GM19193 (cell line): ENCODE measurements around the gene PTGER4.

ENCODE experiments used
- POLR2A ChIP-seq: IDR thresholded peaks from 4 replicates; pipeline ENCODE4 v1.6.1; 2011; ENCODE audit not compliant: insufficient read depth, insufficient read length; ENCODE audit errors: extremely low read depth

Gene PTGER4

DNA sequence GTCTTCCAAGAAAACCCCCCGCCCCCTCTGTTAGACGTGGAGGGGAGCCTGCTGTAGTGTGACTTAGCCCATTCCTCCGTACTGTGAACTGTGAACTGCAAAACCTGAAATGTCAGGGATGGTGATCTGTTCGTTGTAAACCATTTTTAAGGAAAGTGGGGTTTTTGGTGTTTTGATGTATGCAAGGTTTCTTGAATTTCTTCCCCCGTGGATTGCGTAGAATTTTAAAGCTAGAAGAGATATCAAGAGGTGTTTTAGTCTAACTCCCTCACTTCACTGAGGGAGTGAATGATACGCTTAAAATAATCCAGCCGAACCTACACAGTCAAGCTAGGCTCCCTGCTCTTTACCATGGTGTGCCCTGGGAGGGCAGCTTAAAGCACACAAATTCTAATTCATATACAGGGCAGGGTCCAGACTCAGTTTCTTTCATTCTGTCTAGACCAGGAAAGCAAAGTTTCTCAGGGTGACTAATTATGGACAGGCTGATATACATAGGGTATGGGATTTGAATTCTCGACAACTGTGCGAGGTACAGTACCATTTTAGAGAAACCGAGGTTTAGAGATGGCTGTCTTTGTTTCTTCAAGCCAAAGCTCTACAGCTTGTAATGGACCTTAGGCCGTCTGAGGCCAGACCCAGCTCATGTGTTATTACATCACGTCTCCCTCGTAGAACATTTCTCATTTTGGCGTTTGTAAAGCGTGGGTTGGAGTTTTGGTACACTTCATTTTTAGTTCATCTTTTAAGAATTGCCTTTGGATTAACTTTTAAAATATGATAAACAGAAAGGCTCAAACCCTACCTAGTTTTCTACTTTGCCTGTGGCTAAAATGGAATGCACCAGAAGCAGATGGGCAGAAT, 2.7 kb downstream of the PTGER4 start:
- no peak for TF ChIP-seq POLR2A

DNA sequence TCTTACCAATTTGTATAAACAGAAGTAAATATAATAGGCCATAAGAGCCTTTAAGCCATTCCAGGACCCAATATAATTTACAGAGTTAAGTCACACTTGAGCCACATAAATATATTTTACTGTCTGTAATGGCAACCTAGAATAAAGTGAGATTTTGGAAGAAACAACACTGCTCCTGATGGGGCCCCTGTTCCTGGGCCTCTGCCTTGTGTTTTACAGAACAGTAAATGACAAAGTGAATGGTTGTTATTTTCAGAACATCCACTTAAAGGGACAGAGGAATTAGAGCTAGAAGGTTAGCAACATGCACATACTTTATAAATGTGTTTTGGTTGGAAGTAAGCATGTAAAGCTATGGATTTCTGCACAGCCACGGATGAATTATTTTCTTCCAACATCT, 3.6 kb downstream of the PTGER4 start:
- TF ChIP-seq POLR2A: no peak

DNA sequence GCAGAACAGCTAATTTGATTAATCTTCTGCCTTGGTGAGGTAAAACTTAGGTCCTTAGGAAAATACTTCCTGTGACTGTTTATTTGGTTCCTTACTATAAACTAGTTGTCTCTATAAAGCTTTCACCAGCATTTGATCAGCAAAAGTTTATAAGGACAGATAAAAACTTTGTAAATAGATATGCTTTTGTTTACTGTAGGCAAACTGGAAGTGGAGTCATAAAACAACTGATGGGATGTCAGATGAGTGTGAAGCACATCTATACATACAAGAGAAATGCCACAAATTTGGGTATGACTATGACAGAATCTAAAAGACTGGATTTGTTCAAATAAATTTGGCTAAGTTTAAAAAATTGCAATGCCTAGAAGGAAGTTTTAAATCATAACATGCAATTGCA, 5.5 kb downstream of the PTGER4 start:
- no peak for TF ChIP-seq POLR2A

DNA sequence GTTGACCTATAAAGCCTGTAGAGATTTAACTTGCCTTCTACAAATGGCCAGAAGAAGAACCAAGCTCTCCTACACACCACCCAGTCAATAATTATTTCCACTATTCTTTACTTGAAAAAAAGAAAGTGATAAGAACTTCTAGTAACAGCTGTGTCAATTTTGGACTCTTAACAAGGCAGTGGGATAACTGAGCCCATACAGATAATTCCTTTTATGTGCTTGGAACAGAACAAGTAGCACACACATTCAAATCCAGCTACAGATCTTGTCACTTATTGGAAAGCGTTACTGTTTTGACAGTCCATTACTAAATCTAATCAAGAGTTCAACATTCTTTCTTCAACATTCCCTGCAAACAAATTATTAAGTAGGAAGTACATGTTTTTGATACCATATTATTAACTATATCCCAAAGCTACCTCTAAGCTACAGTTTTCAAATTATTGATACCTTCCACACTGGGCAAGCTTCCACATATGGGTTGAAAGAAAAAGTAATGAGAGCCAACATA, 6.3 kb downstream of the PTGER4 start:
- no peak for TF ChIP-seq POLR2A

DNA sequence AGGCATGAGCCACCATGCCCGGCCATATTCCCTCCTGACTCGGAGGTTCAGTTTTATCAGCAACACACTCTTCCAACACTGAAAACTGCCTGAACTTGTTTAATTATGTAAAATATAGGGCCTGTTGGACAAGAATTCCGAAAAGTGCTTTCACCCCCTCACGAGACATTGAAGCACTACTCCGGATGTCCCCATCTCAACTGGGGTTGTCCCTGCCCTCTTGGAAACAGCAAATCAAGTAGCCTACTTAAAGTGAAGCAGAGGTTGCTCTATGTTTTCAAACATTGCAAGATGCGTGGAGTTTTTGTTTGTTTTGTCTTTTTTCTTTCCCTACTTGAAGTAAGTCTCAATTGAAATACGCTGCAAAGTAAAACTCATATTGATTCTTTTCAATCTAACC, 7.6 kb downstream of the PTGER4 start:
- no peak for TF ChIP-seq POLR2A

DNA sequence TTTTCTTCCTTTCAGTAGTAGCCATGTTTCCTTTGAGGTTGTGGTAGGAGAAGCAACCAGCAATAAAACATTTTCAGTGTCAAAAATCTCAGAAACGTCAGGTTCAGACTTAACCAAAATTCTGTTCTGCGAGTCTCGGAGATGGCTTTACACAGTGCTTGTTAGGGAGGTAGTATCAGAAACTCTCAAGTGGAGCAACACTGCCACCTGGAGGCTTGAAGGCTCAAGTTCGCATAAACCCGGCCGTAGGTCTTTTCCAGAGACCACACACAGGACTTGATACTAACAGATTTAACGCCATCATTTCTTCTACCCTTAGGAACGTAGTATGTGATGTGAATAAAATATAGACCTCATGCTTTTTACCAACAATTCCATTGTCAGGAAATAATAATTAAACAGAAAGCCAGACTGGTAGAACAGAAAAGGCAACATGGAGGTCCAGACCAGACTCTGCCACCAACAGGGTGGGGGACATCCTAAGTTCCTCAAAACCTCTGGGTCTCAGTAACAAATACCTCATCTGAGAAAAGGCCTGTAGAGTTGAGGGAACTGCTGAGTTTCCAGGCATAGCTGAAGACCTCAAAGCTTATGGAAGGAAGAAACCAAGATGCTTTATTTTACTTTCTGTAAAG, 8.5 kb downstream of the PTGER4 start:
- no peak for TF ChIP-seq POLR2A

DNA sequence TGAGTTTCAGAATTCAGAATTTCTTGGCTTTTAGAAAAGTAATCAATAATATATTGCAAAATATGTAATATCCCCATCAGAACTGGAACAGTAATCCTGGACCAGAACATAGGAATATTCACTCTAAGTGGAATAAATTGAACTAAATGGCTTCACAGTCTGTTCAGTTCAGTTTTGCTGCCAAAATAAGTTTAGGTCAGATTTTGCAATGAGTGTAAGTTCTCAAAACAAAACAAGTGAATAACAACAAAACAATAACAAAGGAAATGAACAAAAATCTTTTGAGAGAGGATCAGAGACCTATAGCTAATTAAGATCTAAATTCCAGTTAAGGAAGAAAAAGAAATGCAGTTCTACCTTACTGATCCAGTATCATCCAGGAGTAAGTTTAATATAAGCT, 9.3 kb downstream of the PTGER4 start:
- TF ChIP-seq POLR2A: no peak

DNA sequence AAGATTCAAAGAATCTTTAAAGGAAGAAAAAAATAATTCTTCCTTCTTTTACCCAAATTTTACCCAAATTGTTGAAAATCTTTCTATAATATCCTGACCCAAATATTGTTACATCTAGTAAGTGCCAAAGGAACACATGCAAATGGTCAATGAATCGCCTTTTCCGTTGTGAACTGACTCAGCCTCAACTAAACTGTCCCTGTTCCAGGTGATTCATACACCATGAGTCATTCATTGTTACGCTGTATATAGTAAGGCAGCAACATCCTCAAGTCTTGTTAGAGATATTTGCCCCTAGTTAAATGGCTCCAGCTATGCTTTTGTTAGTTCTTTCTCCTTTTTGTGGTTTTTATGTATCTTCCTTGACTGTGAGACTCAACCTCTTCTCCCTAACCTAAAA, 9.7 kb downstream of the PTGER4 start:
- no peak for TF ChIP-seq POLR2A

DNA sequence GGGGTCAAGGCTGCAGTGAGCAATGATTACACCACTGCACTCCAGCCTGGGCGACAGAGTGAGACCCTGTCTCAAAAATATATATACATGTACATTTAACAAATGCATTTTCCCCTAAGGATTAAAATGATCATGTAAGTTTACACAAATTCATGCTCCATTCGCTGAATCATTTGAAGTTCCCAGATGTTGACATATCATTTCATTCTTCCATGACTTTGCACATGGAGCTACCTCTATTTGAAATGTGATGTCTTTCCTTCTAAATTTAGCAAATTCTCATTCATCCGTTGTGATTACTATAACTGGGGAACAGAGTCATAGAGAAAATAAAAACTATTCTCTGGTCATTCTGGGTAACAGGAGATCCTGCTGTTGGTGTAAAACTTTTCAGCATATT, 10.6 kb downstream of the PTGER4 start:
- TF ChIP-seq POLR2A: no peak

DNA sequence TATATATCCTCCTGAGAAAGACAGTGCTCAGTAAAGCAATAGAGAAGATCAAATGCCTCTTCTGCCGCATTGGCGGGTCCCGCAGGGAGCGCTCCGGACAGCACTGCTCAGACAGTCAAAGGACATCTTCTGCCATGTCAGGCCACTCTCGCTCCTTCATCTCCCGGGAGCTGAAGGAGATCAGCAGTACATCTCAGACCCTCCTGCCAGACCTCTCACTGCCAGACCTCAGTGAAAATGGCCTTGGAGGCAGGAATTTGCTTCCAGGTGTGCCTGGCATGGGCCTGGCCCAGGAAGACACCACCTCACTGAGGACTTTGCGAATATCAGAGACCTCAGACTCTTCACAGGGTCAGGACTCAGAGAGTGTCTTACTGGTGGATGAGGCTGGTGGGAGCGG, 12.2 kb downstream of the PTGER4 start:
- no peak for TF ChIP-seq POLR2A

DNA sequence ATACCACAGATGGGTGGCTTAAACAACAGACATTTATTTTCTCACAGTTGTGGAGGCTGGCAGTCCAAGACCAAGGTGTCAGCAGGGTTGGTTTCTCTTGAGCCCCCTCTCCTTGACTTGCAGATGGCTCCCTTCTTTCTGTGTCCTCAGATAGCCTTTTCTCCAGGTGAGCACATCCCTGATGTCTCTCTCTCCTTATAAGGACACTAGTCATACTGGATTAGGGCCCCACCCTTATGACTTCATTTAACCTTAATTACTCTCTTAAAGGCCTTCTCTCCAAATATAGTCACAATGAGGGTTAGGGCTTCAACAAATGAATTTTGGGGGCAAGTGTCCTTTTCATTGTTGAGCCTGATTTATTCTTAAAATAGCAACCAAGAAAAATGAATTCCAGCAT, 14.7 kb downstream of the PTGER4 start:
- no peak for TF ChIP-seq POLR2A

DNA sequence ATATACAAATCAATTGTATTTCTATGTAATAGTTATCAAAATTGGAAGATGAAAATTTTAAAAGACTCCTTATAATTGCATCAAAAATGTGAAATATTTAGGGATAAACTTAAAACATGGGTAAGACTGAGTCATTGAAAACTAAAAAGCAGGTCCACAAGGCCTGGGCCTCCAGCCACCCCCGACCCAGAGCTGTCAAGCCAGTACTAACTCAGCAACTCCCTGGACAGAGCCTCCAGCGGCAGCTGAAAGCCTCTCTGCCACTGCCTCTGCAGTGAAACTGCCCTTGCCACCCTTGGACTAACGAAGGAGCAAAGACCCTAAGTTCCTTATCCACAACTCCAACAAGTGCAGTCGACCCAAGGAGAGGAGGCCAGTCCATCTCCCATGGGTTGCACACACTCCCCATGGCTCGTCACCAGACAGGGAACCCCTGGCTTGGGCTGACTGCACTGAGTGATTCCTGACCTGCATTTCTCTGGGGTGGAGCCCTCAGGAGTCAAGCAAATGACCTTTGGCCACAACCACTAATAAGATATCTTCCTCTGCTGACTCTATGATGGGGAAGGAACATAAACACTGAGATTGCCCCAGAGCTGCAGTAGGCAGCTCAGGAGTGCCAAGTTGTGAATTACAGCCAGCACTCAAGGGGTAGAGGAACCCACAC, 20.5 kb downstream of the PTGER4 start:
- TF ChIP-seq POLR2A: no peak

DNA sequence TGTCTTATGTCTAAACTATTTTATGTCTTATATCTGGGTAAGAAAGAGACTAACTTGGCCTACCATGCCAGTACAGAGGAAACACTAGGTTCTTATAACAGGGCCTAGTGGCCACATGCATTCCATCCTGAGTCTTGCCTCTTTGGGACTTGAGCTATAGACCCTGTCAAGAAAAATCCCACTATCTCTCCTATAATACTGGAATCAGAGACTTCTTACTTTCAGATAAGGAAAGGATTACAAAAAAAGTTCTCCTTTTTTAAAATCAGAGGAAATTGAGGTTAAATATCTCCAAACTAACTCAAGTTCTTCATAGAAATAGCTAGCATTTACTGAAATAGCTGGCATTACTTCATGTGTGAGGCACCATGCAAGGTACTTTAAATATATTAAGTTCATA, 34.3 kb downstream of the PTGER4 start:
- no peak for TF ChIP-seq POLR2A

DNA sequence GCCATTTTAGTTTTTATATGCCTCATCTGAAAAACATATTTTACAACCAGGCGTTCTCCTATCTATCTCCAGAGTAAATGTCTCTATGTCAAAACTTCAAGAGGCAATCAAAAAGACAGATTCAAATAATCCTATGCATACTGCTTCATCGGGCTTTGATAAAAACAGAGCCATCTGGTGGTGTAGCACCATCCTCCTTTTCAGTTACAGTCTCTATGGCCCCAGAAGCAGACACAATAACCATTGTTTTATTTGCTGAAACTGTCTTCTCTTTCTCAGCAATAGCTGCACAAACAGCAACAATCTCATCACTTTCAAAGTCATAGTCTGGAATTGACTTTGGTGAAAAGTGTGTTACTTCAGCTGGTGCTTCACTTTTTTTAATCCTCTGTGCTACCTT, 36.3 kb downstream of the PTGER4 start:
- no peak for TF ChIP-seq POLR2A

DNA sequence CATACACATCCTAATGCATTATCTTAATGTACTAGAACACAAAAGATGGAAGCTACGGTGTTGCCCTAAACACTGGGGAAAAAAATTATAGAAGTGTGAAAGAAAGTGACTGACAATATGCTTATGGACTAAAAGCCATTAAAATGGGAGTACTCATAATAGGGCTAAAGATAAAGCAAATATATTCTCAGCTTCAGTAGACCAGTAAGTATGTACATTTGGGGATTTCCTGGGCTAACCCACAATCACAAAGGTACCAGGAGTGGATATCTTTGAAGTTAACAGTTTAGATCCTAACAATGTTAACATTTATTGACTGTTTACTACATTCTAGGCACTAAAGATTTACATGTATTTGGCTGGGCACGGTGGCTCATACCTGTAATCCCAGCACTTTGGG, 36.9 kb downstream of the PTGER4 start:
- TF ChIP-seq POLR2A: no peak

DNA sequence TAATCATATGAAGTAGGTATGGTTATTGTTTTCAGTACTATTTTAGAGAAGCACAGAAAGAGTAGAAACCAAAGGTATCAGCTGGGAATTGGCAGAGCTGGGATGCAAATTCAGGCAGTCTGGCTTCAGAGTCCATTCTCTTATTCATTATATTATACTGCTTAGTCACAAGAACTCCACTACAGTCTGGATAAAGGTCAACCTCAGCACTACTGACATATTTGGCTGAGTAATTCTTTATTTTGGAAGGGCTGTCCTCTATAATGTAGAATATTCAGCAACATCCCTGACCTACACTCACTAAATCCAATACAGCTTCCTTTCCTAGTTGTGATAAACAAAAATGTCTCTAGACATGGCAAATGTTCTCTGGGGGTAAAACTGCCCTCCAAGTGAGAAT, 37.6 kb downstream of the PTGER4 start:
- TF ChIP-seq POLR2A: no peak
